ENCODE data around the gene MAGEC1. TPM values are rescaled to one million over a fixed set of nuclear protein-coding genes. Genes with fewer than 3 reads are reported as not detected.

Gene MAGEC1, protein sequence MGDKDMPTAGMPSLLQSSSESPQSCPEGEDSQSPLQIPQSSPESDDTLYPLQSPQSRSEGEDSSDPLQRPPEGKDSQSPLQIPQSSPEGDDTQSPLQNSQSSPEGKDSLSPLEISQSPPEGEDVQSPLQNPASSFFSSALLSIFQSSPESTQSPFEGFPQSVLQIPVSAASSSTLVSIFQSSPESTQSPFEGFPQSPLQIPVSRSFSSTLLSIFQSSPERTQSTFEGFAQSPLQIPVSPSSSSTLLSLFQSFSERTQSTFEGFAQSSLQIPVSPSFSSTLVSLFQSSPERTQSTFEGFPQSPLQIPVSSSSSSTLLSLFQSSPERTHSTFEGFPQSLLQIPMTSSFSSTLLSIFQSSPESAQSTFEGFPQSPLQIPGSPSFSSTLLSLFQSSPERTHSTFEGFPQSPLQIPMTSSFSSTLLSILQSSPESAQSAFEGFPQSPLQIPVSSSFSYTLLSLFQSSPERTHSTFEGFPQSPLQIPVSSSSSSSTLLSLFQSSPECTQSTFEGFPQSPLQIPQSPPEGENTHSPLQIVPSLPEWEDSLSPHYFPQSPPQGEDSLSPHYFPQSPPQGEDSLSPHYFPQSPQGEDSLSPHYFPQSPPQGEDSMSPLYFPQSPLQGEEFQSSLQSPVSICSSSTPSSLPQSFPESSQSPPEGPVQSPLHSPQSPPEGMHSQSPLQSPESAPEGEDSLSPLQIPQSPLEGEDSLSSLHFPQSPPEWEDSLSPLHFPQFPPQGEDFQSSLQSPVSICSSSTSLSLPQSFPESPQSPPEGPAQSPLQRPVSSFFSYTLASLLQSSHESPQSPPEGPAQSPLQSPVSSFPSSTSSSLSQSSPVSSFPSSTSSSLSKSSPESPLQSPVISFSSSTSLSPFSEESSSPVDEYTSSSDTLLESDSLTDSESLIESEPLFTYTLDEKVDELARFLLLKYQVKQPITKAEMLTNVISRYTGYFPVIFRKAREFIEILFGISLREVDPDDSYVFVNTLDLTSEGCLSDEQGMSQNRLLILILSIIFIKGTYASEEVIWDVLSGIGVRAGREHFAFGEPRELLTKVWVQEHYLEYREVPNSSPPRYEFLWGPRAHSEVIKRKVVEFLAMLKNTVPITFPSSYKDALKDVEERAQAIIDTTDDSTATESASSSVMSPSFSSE
- not detected in 2 replicates for total RNA-seq

DNA sequence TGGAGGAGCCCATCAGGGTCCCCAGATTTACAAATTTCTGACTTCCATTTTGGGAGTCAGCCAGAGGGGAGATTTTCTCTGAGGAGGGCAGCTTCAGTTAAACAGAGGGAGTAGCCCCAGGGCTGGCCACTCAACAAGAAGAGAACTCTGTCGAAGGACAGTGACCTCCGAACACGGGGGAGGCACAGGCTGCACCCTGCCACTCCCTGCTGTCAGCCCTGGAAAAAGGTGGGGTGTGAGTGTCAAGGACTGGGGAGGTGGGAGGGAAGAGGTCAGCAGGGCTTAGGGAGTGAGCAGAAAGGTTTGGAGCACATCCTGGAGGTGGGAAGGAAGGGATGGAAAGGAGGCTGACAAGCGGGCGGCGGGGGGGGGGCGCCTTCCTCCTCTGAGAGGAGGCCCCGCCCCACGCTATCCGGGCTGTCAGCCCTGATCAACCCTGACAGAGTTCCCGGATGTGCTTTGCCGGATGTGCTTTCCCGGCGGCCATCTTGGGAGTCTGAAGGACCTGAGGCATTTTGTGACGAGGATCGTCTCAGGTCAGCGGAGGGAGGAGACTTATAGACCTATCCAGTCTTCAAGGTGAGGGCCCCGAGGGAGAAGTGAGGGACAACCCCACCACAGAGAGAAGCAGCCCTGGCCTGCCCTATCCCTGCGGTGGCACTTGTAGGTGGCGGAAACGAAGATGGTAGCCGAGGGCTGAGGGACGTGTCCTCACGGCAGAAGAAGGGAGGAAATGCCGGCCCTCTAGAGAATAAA, at the start of gene MAGEC1:
Gene MAGEC1 (plus strand): TSS at position 495 of the 756 bp plus-strand sequence. CDS start 1,179 bp downstream, outside the sequence.

Other genes with a start within 250 kb of the MAGEC1 start
- gene SPANXD, start 205.2 kb upstream of the MAGEC1 start, total RNA-seq = not detected in 2 replicates
- not detected in 2 replicates for gene MAGEC3, start 65.6 kb upstream of the MAGEC1 start, total RNA-seq

Data from bronchus fibroblast of lung (primary cell).